ENCODE results near the gene VAT1L.

The VAT1L gene

DNA sequence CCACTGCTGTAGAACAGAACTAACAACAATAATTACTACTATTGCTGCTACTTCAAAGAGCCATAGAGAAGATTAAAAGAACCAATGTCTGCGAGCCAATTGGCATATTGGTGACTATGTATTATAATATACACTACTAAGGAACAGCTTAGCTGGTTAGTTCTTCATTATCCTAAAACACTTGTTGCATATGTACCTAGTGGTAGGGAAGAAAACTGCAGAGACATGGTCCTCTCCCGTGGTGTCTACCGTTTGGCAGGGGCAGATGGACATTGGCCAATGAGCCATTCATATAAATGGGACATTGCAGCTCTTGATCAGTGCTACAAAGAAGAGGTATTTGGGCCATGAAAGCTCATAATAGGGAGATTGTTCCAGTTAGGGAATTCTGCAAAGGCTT is 187.6 kb downstream of the VAT1L start:
- no peak overlapping the region for H3K27ac ChIP-seq (ENCODE audit: low read depth, low read length, poor library complexity, severe bottlenecking)
- no peak overlapping the region for H3K4me2 ChIP-seq (ENCODE audit: low read length)
- no peaks in the 10 kb centered on the region for H4K20me1 ChIP-seq (ENCODE audit: insufficient read depth, low read length)
- H3K27me3 ChIP-seq (ENCODE audit: insufficient read depth, low read length): no peaks in the 10 kb centered on the region
- no peak overlapping the region for H2AFZ ChIP-seq (ENCODE audit: low read length)
- no peaks in the 10 kb centered on the region for H3K9me2 ChIP-seq (ENCODE audit: low read depth, low read length)
- no peaks in the 10 kb centered on the region for H3K9me3 ChIP-seq (ENCODE audit: low read length)
- no peaks in the 10 kb centered on the region for H3F3A ChIP-seq (ENCODE audit: insufficient read depth, low read length)
- no peak overlapping the region for H3K4me3 ChIP-seq (ENCODE audit: low read depth, low read length, poor library complexity, severe bottlenecking)
- TF ChIP-seq, protein P1, sequence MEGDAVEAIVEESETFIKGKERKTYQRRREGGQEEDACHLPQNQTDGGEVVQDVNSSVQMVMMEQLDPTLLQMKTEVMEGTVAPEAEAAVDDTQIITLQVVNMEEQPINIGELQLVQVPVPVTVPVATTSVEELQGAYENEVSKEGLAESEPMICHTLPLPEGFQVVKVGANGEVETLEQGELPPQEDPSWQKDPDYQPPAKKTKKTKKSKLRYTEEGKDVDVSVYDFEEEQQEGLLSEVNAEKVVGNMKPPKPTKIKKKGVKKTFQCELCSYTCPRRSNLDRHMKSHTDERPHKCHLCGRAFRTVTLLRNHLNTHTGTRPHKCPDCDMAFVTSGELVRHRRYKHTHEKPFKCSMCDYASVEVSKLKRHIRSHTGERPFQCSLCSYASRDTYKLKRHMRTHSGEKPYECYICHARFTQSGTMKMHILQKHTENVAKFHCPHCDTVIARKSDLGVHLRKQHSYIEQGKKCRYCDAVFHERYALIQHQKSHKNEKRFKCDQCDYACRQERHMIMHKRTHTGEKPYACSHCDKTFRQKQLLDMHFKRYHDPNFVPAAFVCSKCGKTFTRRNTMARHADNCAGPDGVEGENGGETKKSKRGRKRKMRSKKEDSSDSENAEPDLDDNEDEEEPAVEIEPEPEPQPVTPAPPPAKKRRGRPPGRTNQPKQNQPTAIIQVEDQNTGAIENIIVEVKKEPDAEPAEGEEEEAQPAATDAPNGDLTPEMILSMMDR (IDR thresholded peaks at IDR 0.05; ENCODE audit: low read length): no peak
- no peak for TF ChIP-seq EZH2 (IDR thresholded peaks at IDR 0.05; ENCODE audit: borderline replicate concordance, low read length)
- no peaks in the 10 kb centered on the region for H3K36me3 ChIP-seq (ENCODE audit: insufficient read depth, low read length)
- H3K4me1 ChIP-seq (ENCODE audit: insufficient read depth, low read length, severe bottlenecking): no peaks in the 10 kb centered on the region
- H3K9ac ChIP-seq (ENCODE audit: low read length): no peak overlapping the region
- H3K79me2 ChIP-seq (ENCODE audit: insufficient read depth, low read length): no peaks in the 10 kb centered on the region

DNA sequence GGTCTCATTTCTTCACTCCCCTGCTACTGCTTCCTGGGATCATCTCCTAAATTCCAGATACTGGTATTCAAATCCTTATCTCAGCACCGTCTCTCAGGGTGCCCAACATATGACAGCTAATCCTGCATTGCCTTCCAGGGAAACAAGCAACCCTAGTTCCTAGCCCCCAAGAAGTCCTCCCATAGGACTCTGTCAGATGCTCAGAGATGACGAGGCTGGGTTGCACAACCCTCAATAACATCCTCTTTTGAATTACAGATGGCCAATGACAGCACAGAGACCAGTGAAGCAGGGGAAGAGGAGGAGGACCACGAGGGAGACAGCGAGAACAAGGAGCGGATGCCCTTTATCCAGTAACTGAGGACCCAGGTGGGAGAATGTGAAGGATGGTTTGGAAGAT is 189.0 kb downstream of the VAT1L start:
- H3K27me3 ChIP-seq (ENCODE audit: insufficient read depth, low read length): no peaks in the 10 kb centered on the region
- H3K27ac ChIP-seq (ENCODE audit: low read depth, low read length, poor library complexity, severe bottlenecking): no peak overlapping the region
- H2AFZ ChIP-seq (ENCODE audit: low read length): no peak overlapping the region
- no peaks in the 10 kb centered on the region for H3F3A ChIP-seq (ENCODE audit: insufficient read depth, low read length)
- no peaks in the 10 kb centered on the region for H3K36me3 ChIP-seq (ENCODE audit: insufficient read depth, low read length)
- H4K20me1 ChIP-seq (ENCODE audit: insufficient read depth, low read length): no peaks in the 10 kb centered on the region
- H3K4me2 ChIP-seq (ENCODE audit: low read length): no peak overlapping the region
- H3K9me3 ChIP-seq (ENCODE audit: low read length): no peaks in the 10 kb centered on the region
- H3K79me2 ChIP-seq (ENCODE audit: insufficient read depth, low read length): no peaks in the 10 kb centered on the region
- H3K9me2 ChIP-seq (ENCODE audit: low read depth, low read length): no peaks in the 10 kb centered on the region
- H3K4me3 ChIP-seq (ENCODE audit: low read depth, low read length, poor library complexity, severe bottlenecking): no peak overlapping the region
- no peaks in the 10 kb centered on the region for H3K4me1 ChIP-seq (ENCODE audit: insufficient read depth, low read length, severe bottlenecking)
- no peak overlapping the region for H3K9ac ChIP-seq (ENCODE audit: low read length)
- TF ChIP-seq EZH2 (IDR thresholded peaks at IDR 0.05; ENCODE audit: borderline replicate concordance, low read length): no peak
- TF ChIP-seq, protein P1 (IDR thresholded peaks at IDR 0.05; ENCODE audit: low read length): no peak

DNA sequence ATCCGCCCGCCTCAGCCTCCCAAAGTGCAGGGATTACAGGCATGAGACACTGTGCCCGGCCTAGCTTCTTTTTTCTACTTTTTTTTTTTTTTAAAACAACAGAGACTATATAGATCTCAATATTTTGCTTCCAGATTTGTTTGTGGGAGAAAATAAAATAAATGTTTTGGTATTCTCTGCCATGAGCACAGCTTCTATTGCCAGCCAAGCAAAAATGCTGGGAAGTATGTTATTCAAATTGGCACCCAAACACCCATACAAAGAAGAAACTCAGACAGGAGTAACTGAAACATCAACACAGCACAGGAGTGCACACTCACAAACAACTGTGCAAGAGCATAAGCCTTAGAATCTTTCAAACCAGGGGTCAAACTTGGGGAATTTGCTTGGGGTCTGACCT is 196.7 kb downstream of the VAT1L start:
- no peak overlapping the region for H2AFZ ChIP-seq (ENCODE audit: low read length)
- H3K9me3 ChIP-seq (ENCODE audit: low read length): no peaks in the 10 kb centered on the region
- no peak overlapping the region for H3K4me3 ChIP-seq (ENCODE audit: low read depth, low read length, poor library complexity, severe bottlenecking)
- no peaks in the 10 kb centered on the region for H3K4me1 ChIP-seq (ENCODE audit: insufficient read depth, low read length, severe bottlenecking)
- no peaks in the 10 kb centered on the region for H3K36me3 ChIP-seq (ENCODE audit: insufficient read depth, low read length)
- no peaks in the 10 kb centered on the region for H3K9me2 ChIP-seq (ENCODE audit: low read depth, low read length)
- no peaks in the 10 kb centered on the region for H3F3A ChIP-seq (ENCODE audit: insufficient read depth, low read length)
- H3K9ac ChIP-seq (ENCODE audit: low read length): no peak overlapping the region
- no peak overlapping the region for H3K27ac ChIP-seq (ENCODE audit: low read depth, low read length, poor library complexity, severe bottlenecking)
- TF ChIP-seq EZH2 (IDR thresholded peaks at IDR 0.05; ENCODE audit: borderline replicate concordance, low read length): no peak
- TF ChIP-seq, protein P1 (IDR thresholded peaks at IDR 0.05; ENCODE audit: low read length): no peak
- no peaks in the 10 kb centered on the region for H3K27me3 ChIP-seq (ENCODE audit: insufficient read depth, low read length)
- no peaks in the 10 kb centered on the region for H3K79me2 ChIP-seq (ENCODE audit: insufficient read depth, low read length)
- H3K4me2 ChIP-seq (ENCODE audit: low read length): no peak overlapping the region
- H4K20me1 ChIP-seq (ENCODE audit: insufficient read depth, low read length): no peaks in the 10 kb centered on the region

Data from OCI-LY1 (cell line).